ENCODE measurements around the gene KCNA1.

DNA sequence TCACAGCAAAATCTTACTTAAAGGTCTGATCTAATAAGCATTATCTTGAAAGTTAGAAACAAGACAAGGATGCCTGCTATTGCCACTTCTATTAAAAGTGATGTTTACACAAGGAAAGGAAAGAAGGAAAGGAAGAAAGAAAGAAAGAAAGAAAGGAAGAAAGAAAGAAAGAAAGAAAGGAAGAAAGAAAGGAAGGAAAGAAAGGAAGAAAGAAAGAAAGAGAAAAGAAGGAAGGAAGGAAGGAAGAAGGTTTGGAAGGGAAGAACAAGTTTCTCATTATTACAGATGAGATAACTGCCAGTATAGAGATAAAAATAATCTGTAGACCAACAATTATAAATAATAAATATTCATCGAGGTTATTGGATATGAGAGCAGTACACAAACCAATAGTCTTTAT, 35.8 kb upstream of the KCNA1 start:
- TF ChIP-seq, protein P1, sequence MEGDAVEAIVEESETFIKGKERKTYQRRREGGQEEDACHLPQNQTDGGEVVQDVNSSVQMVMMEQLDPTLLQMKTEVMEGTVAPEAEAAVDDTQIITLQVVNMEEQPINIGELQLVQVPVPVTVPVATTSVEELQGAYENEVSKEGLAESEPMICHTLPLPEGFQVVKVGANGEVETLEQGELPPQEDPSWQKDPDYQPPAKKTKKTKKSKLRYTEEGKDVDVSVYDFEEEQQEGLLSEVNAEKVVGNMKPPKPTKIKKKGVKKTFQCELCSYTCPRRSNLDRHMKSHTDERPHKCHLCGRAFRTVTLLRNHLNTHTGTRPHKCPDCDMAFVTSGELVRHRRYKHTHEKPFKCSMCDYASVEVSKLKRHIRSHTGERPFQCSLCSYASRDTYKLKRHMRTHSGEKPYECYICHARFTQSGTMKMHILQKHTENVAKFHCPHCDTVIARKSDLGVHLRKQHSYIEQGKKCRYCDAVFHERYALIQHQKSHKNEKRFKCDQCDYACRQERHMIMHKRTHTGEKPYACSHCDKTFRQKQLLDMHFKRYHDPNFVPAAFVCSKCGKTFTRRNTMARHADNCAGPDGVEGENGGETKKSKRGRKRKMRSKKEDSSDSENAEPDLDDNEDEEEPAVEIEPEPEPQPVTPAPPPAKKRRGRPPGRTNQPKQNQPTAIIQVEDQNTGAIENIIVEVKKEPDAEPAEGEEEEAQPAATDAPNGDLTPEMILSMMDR (optimal IDR thresholded peaks at IDR 0.05 in 1 of 3, IDR thresholded peaks at IDR 0.05 in 1 of 3, conservative IDR thresholded peaks at IDR 0.05 in 1 of 3; ENCODE audit: extremely low read depth in 1 of 3, insufficient read depth in 2 of 3, low read length in 3 of 3), result no peak
- TF ChIP-seq EZH2 (IDR thresholded peaks at IDR 0.05; ENCODE audit: low read length), result no peak
